Tibial artery (tissue), 4 donors: ENCODE results near the gene PRKAR1B.

Source experiments
- DNase-seq, 2 donors: peaks; one replicate each; pipeline ENCODE4 v3.0.0-alpha.2; 2019
- H3K27ac ChIP-seq, 2 donors: fragments of 200-600 bp; sonication (generic) in 1 of 2; 1 replicate in 1 of 2; 2 replicates in 1 of 2; pipeline ENCODE4 v1.5.1; 2018 to 2019; ENCODE audit warnings: mild to moderate bottlenecking in 1 of 2
- H3K27me3 ChIP-seq, 2 donors: fragments of 200-600 bp; sonication (generic) in 1 of 2; one replicate each; pipeline versions ENCODE4 v1.5.1 to v1.6.0; 2016 to 2019
- H3K36me3 ChIP-seq, 3 donors: fragments of 200-600 bp; sonication (generic) in 2 of 3; one replicate each; pipeline ENCODE4 v1.5.1; 2016 to 2019; ENCODE audit warnings: mild to moderate bottlenecking in 2 of 3
- H3K4me1 ChIP-seq, 4 donors: fragments of 200-600 bp; sonication (generic) in 2 of 4; 1 replicate in 3 of 4; 2 replicates in 1 of 4; pipeline ENCODE4 v1.5.1; 2016 to 2019
- H3K4me3 ChIP-seq, 2 donors: fragments of 200-600 bp; sonication (generic) in 1 of 2; 1 replicate in 1 of 2; 2 replicates in 1 of 2; pipeline ENCODE4 v1.5.1; 2018 to 2019; ENCODE audit warnings: mild to moderate bottlenecking in 2 of 2
- H3K9me3 ChIP-seq, 3 donors: fragments of 200-600 bp; sonication (generic) in 1 of 3; one replicate each; pipeline ENCODE4 v1.5.1; 2016 to 2019
- intact Hi-C: fragments of 100-400 bp; cut with DNase I; formaldehyde crosslinking; loops from one replicate; pipeline ENCODE4 v1.15.0; 2023; ENCODE audit warnings: low total_unique reads
- TF ChIP-seq, protein P1 (sequence below), 2 experiments: fragments of 200-600 bp in 1 of 2; fragments of 450-650 bp in 1 of 2; IDR thresholded peaks; one replicate each; pipeline ENCODE4 v1.5.1; 2017 to 2019; ENCODE audit warnings: antibody characterized with exemption in 2 of 2, mild to moderate bottlenecking in 1 of 2, moderate library complexity in 1 of 2

Gene PRKAR1B

DNA sequence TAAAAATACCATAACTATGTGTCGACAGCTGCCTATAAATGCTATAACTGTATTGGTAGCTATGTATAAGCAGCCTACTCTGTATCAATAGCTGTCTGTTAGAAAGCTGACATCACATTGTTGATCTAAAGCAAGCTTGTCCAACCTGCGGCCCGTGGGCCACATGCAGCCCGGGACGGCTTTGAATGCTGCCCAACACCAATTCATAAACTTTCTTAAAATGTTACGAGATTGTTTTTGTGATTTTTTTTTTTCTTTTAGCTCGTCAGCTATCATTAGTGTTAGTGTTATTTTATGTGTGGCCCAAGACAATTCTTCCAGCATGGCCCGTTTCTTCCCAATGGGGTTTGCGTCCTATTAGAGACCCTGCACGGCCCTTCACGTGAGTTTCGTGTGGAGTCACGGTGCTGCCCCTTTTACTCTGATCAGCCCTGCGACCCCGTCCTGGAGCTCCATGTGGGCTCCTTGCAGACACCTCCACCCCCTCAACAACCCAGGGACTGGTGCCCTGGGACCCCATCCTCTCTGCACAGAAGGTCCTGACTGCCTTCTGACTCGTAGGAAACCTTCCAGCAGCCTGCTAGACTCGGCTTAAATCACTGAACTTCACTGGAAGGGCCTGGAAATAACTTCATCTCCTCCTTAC, 4.5 kb upstream of the PRKAR1B start:
- TF ChIP-seq, protein P1, sequence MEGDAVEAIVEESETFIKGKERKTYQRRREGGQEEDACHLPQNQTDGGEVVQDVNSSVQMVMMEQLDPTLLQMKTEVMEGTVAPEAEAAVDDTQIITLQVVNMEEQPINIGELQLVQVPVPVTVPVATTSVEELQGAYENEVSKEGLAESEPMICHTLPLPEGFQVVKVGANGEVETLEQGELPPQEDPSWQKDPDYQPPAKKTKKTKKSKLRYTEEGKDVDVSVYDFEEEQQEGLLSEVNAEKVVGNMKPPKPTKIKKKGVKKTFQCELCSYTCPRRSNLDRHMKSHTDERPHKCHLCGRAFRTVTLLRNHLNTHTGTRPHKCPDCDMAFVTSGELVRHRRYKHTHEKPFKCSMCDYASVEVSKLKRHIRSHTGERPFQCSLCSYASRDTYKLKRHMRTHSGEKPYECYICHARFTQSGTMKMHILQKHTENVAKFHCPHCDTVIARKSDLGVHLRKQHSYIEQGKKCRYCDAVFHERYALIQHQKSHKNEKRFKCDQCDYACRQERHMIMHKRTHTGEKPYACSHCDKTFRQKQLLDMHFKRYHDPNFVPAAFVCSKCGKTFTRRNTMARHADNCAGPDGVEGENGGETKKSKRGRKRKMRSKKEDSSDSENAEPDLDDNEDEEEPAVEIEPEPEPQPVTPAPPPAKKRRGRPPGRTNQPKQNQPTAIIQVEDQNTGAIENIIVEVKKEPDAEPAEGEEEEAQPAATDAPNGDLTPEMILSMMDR (IDR thresholded peaks at IDR 0.05) = no peak
- Histone ChIP-seq H3K9me3 (peaks cover 0 to 12% (median 0%) of the 10 kb centered on the region in 3 donors), H3K27ac (no peak overlapping the region), H3K4me1 (peaks cover 0 to 17% (median 11%) of the 10 kb centered on the region in 4 donors), H3K27me3 (no peaks in the 10 kb centered on the region), H3K36me3 (peaks cover 12 to 59% (median 16%) of the 10 kb centered on the region in 3 donors), H3K4me3 (no peak overlapping the region)
- DNase-seq = no peak
- intact Hi-C loops = no loop called here

DNA sequence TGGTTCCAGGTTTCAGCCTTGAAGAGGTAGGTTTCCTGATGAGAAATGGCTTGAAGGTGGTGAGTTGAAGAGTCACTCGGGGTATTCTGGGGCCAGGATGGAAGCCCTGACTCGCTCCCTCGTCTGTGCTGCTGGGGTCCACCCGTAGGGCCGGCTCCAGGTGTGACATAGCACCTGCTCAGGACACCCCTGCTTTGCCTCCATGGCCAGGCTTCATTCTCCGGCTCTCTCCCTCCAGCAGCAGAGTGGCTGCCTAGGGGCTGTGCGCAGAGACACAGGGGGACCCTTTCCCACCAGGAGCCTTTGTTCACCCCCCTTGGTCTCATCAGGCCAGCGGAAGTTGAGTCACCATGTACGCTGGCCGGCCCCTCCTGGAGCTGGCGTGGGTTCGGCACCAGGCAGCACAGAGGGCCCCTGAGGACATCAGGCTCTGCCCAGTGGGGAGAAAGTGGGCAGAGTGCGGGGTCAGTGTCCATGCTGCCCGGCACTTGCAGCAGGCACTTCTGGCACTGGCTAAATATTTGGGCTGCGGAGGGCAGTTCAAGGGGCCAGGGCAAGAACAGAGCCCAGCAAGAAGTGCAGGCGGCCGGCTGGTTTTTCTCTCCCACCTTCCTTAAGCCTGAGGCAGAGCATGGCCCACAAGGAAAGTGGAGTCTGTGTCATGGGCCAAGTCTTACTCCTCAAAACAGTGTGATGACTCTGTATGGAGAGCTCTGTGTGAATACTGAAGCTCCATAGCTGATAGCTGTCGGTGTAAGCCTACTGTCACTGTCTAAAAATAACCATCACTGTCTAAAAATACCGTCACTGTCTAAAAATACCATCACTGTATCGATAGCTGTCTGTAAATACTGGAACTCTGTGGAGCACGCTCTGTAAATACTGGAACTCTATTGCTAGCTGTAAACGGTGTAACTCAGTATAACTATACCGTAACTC, 3.7 kb upstream of the PRKAR1B start:
- Histone ChIP-seq H3K4me3 (no peak overlapping the region), H3K9me3 (peaks cover 0 to 12% (median 0%) of the 10 kb centered on the region in 3 donors), H3K27me3 (no peaks in the 10 kb centered on the region), H3K36me3 (peaks cover 12 to 59% (median 16%) of the 10 kb centered on the region in 3 donors), H3K4me1 (peaks cover 0 to 24% (median 17%) of the 10 kb centered on the region in 4 donors), H3K27ac (no peak overlapping the region)
- TF ChIP-seq, protein P1 (IDR thresholded peaks at IDR 0.05) = no peak
- DNase-seq = no peak
- intact Hi-C loops = no loop called here

DNA sequence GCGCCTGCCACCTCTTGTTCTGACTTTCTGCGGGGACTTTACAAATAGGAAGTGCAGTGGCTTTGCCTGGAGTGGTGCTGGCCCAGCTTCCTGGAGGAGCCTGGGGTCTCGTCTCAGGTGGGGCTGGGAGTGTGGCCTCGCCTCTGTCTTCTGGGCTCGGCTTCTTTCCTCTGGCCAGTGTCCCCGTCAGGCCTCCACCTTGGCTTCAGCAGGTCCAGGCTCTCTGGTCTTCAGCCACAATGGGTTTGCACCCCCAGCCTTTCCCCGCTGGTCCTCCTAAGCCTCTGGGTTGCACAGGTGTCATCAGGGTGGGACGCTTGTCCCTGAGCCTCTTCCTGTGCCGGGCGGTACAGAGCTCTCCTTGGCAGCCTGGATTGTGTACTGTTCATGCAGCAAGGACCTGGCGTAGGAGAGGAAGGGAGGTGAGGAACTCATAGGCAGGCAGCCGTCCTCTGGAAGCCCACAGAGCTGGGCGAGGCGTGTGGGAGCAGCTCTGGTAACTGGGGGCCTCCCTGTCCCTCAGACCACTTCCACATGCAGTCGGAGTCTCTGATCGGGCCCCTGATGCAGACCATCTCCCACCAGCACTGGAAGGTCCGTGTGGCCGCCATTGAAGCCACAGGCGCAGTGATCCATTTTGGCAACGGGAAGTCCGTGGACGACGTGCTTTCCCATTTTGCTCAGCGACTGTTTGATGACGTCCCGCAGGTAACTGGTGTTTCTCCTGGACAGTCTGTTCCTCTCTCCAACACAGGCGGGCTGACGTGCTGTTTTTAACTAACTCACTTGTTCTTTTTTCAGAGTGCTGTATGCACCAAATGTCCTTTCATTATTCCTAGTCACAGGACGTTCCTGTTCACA, 2.3 kb upstream of the PRKAR1B start:
- TF ChIP-seq, protein P1 (IDR thresholded peaks at IDR 0.05) = no peak
- Histone ChIP-seq H3K4me3 (no peak overlapping the region), H3K4me1 (peaks cover 0 to 25% (median 18%) of the 10 kb centered on the region in 4 donors), H3K9me3 (peaks cover 0 to 8% (median 0%) of the 10 kb centered on the region in 3 donors), H3K27ac (no peak overlapping the region), H3K27me3 (no peaks in the 10 kb centered on the region), H3K36me3 (peaks cover 10 to 51% (median 11%) of the 10 kb centered on the region in 3 donors)
- intact Hi-C loops = no loop called here
- DNase-seq = no peak

DNA sequence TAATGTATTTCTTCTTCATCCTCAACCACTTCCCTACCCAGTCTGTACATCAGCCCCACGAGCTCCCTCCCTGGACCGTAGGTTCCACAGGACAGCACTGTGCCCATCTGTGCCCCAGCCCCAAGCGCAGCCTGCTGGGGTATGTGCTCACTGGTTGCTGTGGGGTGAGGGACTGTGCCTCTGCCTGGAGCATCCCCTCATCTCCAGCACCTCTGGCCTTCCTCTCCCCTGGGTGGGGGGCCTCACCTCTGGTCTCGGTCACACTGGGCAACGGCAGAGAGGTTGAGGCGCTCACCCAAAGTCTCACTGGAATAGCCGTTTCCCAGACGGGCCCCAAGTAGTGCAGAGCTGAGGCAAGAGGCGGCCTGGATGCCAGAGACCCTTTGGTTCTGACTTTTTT, 1.5 kb upstream of the PRKAR1B start:
- TF ChIP-seq, protein P1 (IDR thresholded peaks at IDR 0.05) = no peak
- intact Hi-C loops = no loop called here
- no peak overlapping the region for H3K4me3 ChIP-seq
- H3K27ac ChIP-seq = no peak overlapping the region
- peaks cover 0 to 25% (median 18%) of the 10 kb centered on the region in 4 donors for H3K4me1 ChIP-seq
- H3K27me3 ChIP-seq = no peaks in the 10 kb centered on the region
- peaks cover 2 to 43% (median 3%) of the 10 kb centered on the region in 3 donors for H3K36me3 ChIP-seq
- H3K9me3 ChIP-seq = peaks cover 0 to under 1% (median 0%) of the 10 kb centered on the region in 3 donors
- DNase-seq = no peak

DNA sequence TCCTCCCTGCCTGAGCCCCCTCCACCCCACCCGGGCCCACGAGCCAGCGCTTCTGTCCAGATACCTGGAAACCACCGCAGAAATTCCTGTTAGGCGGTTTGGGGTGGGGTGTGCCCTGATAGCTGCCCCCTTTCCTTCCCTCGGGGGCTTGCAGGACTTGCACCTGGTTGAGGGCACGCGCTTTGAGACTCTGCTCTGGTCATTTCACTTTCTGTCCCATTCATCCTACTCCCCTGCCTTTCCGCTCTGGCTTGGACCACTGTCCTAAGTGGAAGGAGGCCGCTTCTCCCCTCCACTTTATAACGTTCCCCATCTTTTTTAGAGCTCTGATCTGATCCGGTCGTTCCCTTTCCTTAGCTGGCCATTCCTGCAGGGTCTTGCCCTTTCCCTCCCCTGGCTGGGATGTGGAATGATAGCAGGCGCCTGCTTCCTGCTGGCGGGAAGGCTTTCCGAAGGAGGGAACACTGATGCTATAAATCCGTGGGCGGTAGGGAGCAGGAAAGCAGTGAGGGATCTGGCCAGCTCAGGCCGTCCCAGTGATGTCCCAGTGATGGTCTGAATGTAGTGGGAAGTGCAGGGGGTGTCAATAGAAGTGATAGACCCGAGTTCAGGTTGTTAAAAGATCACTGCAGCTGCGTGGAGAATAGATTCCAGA, 852 bp upstream of the PRKAR1B start:
- Histone ChIP-seq H3K27ac (peak overlapping the region in 1 of 2 donors; percentile 17), H3K9me3 (no peaks in the 10 kb centered on the region), H3K4me1 (peaks cover 0 to 25% (median 18%) of the 10 kb centered on the region in 4 donors), H3K4me3 (peak overlapping the region; percentile 72 to 98), H3K27me3 (no peaks in the 10 kb centered on the region), H3K36me3 (peaks cover 0 to 39% (median 0%) of the 10 kb centered on the region in 3 donors)
- TF ChIP-seq, protein P1 (IDR thresholded peaks at IDR 0.05) = no peak
- intact Hi-C loops = no loop called here
- no peak for DNase-seq
